H54 (cell line): ENCODE results near the gene RBM17.
"Not testable (repeated sequence)": the region's sequence is repeated elsewhere in the genome, so short reads cannot be mapped to it uniquely, and the experiment has no call there.

Source experiments
- DNase-seq: peaks from one replicate; pipeline ENCODE4 v3.0.0; 2011; ENCODE audit warnings: low spot score, mixed read lengths; ENCODE audit not compliant: insufficient read length
- FAIRE-seq: peaks from 3 replicates; lab custom pipeline; 2011; peaks lifted over from hg19 to GRCh38; lab: Jason Lieb, UNC
- POLR2A ChIP-seq: IDR thresholded peaks from 2 replicates; pipeline ENCODE4 v1.6.1; 2011; ENCODE audit warnings: low read depth, mild to moderate bottlenecking, low read length

RBM17 gene

DNA sequence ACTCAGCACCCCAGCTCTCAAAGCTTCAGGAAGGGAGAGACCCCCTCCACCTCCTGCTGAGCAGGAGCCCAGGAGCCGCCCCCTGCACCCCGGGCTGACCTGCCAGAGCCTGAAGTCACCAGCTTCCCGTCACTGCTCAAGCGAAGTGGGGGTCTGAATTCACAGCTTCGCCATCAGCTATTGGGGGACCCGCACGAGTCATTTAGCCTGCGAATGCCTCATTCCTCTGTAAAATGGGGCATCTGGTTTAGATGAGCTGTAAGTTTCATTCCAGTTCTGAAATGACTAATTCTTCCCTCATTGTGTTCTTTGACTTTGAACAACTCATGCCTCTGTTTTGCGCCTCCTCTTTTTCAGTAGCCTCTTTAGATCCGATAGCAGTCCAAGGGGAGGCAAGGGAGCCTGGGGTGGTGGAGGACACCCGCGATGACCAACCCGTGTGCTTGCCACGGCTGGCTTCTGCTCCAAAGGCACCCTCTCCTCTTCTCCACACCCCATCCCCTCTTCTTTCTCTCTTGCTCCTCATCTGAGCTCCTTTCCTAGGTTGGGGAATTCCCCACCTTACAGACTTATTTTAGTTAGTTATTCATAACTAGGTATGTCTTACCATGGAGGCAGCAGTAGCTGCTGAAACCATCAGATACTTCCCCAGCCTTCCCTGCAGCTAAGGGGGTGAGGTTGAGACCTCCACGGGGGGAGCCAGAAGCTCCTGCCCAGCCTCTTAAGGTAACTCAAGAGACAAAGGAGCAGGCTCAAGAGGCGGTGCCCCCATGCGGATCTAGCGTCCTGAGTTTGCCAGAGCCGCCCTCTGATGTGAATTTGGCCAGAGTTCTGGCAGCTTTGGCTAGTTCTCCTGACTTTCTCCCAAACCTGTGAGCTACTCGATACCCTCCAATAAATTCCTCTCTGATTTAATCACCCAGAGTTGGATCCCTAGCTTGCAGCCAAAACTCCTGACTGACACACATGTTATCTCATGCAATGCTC is 47.7 kb downstream of the RBM17 start:
- TF ChIP-seq POLR2A = no peak
- no peak for DNase-seq
- no peak for FAIRE-seq

DNA sequence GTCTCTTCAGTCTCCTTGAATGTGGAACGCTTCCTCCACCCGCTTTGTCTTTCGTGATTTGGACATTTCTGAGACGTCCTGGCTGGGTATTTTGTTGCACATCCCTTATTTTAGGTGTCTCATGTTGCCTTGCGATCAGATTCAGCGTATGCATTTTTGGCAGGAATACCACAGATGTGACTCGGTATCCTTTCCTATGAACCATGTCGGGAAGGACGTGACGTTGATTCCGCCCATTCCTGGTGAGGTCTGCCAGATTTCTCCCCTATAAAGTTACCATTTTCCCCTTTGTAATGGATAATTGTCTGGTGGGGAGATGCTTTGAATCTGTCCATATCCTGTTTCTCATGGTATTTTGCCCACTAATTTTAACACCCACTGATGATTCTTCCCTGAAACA is 49.6 kb downstream of the RBM17 start:
- no peak for DNase-seq
- FAIRE-seq = no peak
- no peak for TF ChIP-seq POLR2A

DNA sequence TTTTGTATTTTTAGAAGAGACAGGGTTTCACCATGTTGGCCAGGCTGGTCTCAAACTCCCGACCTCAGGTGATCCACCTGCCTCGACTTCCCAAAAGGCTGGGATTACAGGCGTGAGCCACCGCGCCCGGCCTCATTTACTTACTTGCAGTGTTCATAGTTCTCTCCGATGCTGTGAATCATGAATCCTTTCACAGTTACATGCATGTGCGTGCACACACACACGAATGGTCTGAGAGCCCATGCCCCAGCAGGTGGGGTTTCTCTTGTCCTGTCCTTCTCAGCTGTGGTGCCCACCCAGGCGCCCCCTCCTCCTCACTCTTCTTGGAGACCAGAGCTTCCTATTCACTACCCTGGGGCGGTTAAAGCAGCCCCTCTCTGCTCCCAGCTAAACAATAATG is 50.6 kb downstream of the RBM17 start:
- FAIRE-seq = no peak
- TF ChIP-seq POLR2A = no peak
- no peak for DNase-seq

DNA sequence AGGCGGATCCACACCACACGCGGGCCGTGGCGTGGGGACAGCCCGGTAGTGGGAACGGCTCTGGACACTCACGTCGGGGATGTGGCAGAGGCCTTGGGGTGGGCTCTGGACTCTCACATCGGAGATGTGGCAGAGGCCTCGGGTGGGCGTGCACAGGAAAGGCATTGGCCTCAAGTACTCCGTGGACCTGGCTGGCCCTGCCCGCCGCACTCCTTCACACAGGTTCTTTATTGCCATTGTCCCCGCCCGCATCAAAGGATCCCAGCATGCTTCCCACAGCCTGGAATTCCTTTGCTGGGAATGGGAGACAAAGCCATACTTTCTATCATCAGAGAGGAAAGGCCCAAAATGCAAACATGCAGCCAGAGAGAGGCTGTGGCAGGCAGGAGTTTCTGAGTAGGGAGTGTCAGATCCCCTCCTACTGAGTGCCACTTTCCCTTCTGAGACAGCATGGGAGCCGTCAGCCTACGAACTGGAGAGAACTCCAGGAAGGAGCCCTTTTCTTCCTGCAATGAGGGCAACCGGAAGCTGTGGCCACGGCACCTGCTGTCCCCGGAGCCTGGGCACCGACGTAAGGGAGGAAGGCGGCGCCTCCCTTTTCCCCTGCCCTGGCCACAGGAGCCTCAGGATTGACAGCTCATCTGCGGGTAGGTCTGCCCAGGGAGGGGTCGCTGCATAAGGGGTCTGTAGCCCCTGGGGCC is 51.5 kb downstream of the RBM17 start:
- TF ChIP-seq POLR2A = no peak
- no peak for DNase-seq
- no peak for FAIRE-seq

DNA sequence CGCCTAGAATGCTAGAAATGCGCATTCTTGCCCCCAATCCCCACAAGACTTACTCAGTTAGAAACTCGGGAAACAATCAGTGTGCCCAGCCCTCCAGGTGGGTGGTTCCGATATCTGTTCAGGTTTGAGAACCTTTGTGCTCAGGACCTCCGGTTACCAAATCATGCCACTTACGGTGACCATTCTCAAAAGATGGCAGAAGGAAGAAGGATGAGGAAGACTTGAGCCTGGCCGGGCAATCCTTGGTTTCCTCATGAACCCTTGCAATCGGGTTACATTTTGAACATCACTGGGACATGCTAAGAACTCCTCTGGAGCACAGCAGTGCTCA is 52.1 kb downstream of the RBM17 start:
- DNase-seq (no peak), FAIRE-seq (no peak)
- no peak for TF ChIP-seq POLR2A

DNA sequence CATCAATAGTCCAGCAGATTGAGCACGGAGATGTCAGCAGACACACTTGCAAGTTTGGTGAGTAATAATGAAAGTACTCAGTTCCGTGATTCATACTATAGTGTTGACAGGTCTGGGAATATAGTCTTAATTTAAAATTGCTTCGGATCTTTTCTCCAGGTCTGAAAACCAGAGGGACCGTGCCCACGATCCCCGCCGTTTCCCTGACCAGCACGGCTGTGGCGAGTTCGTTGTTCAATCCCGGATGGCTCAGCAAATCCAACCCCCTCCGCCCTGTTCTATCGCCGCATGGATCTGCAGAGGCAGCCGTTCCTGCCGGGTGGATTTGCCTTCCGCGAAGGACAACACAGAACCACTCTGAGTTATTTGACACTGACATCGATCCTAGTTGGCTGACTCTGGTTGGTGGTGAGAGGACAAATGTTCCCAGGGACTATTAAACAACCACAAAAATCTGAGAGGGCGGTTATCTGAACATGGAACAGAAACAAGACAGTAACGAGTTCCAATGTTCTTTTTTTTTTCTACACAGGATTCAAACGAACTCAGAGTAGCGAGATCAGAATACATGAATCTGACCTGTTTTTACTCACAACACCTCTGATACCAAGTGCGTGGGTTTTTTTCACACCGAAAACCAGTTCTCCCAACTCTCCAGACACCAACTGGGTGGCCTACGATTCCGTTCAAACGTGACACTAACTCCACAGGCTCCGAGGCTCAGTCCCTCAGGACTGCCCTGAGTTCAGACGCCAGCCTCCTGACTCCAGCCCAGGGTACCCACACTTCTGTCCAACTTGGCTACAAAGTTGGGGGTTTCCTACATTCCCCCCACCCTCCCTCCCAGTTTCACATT is 52.7 kb downstream of the RBM17 start:
- FAIRE-seq (no peak), DNase-seq (no peak)
- TF ChIP-seq POLR2A = no peak

DNA sequence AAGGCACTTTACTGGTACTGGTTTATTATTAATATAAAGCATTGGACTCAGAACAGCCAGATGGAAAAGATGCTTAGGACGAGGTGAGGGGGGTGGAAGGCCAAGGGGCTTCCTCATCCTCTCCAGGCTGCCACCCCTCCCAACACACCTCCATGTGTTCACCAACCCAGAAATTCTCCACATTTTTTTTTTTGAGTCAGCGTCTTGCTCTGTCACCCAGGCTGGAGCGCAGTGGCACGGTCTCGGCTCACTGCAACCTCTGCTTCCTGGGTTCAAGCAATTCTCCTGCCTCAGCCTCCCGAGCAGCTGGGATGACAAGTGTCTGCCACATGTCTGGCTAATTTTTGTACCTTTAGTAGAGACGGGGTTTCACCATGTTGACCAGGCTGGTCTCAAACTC is 53.4 kb downstream of the RBM17 start:
- not testable (repeated sequence) for DNase-seq, FAIRE-seq

DNA sequence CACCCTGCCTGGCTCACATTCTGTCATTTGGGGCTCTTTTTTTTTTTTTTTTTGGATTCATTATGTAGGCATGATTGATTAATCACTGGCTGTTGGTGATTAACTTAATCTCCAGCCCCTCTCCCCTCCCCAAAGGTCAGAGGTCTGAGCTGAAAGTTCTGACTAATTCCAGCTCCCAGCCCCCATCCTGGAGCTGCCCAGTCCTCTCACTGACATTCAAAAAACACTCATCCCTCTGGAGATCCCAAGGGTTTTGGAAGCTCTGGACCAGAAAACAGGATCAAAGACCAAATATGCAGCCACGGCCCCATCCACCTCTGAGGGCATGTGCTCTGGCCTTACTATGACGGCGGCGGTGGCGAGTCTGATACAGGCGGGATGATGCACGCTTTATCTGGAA is 53.8 kb downstream of the RBM17 start:
- TF ChIP-seq POLR2A = no peak
- FAIRE-seq = no peak
- DNase-seq = no peak

DNA sequence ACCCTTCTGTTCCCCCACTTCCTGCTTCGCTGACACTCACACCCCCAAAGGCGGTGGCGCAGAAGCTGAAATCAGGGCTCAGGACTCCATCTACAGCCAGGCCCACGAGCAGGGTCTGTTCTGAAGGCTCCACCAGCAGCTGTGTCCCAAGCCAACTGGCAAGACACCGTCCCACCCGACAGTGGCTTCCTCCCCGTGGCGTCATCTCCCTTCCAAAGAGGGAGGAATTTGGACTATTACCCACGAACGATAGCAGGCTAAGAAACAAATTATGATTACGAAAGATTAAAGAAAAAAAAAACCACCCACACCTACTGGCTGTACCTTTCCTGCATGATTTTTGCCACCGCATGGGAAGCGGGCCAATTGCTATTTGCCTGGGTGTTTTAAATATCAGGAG is 54.3 kb downstream of the RBM17 start:
- no peak for FAIRE-seq
- no peak for TF ChIP-seq POLR2A
- no peak for DNase-seq

DNA sequence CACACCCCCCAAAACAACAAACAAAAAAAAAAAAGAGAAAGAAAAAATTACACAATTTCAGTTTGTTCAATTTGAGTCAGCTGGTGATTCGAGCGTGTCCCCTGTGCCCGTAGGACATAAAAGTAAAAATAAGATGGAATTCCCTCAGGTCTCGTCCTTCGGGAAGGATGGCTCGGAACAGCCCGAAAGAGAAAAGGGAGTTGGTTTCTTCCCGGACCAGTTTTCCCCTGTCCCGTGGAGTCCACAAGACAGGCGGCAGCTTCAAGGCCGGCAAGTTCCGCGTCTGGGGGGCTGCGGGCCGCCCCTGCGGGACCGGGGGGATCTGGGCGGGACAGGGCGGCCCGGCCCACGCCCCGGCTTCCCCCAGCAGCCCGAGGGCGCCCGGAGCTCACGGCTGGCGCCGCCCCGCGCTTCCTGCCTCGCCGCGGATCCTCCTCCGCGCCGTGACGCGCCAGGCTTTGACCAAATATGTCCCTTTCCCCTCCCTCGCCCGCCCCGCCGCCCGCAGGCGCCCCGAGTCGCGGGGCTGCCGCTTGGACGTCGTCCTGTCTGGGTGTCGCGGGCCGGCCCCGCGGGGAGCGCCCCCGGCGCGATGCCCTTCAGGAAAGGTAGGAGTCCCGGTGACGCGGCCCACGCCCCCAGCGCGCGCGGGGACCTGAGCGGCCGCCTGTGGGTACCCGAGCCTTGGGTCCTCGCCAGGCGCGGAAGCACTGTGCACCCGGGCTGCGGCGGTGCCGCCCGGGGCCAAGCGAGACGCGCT is 55.8 kb downstream of the RBM17 start:
- FAIRE-seq (no peak), DNase-seq (no peak)
- TF ChIP-seq POLR2A = peak; percentile 69

DNA sequence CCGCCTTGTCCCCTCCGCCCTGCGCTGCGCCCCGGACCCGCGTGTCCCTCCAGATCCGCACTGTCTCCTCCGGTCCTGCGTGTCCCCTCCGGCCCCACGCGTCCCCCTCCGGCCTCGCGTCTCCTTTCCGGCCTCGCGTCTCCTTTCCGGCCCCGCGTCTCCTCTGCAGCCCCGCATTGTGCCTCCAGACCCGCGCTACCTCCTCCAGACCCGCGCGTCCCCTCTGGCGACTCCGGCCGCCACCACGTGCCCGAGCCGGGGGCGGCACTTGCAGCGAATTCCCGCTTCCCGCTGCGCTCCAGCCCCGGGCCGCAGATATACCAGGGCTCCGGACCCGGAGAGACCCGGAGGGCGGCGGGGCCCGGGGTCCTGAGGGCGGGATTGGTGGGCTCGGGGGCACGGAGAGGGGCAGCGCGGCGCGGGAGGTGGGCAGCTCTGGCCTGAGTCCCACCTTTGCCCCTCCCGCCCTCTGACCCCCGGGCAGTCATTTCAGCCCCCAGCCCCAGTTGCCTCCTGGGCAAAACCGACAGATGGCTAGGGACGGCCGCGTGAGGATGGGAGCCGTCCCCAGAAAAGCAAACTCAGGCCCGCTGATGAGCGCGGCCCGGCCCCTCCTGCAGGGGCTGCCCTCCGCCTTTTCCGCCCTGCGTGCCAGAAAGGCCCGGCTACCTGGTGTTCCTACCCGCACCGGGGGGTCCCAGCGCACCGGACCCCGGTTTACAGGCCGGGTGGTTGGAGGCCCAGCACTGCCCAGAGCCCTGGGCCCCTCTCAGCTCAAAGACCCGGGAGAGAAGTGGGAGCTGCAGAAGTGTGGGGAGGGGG is 56.5 kb downstream of the RBM17 start:
- no peak for TF ChIP-seq POLR2A
- DNase-seq (no peak), FAIRE-seq (no peak)

DNA sequence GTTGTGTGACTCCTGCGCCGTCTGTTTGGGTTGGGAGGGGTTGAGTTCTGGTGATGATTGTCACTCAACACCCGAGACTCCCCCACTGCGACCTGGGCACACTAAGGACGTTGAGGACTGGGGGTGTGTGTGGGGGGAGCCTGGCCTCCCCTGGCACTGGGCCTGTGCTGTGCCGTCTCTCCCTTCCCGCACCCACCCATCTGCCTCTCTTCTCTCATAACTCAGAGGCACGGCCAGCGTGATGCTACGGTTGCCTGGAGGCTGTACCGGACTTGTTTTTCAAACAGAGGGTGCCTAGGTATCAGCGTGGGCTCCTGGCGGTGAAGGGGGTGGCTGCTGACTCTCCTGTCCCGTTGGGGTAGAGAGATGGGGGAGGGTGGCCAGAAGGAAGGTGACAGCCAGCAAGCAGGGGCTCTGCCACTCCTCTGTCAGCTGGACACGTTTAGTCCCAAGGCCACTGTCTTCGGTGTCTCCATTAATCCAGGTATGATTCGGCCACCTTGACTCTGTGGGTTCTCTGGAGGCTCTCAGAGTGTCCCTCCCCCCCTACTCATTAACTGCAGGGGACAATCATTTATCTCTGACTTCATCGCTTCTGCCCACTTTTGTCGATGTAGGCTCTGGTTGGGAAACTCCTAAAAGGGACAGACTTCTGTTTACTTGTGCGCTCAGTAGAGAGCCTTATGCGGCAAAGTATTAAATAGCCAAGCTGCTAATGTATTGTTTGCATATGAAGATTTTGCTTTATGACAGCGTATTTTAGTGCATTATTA is 57.4 kb downstream of the RBM17 start:
- no peak for DNase-seq
- no peak for FAIRE-seq
- no peak for TF ChIP-seq POLR2A
